B cell (primary cell): ENCODE data around the gene MYG1. TPM values are rescaled to one million over a fixed set of nuclear protein-coding genes. Genes with fewer than 3 reads are reported as not detected.

Source experiments
- ATAC-seq: fragments of 200-7000 bp; cut with Tn5 transposase; one replicate; pipeline ENCODE4 v1.10.0; 2021; ENCODE audit warnings: low read depth, mild to moderate bottlenecking, moderate number of reproducible peaks, moderate library complexity
- CTCF ChIA-PET: fragments of 350-600 bp; sonication (Branson Sonifier 250); formaldehyde crosslinking; loops from one replicate; lab custom pipeline; 2021; ENCODE audit warnings: antibody characterized with exemption, inconsistent platforms; lab: Charles Lee
- POLR2A ChIA-PET: fragments of 350-600 bp; sonication (Branson Sonifier 250); formaldehyde crosslinking; loops from one replicate; lab custom pipeline; 2021; ENCODE audit warnings: antibody characterized with exemption; lab: Charles Lee
- DNase-seq: peaks from one replicate; pipeline ENCODE4 v3.0.0; 2013
- H2AFZ ChIP-seq: 2 replicates; pipeline ENCODE4 v1.6.1; 2012; ENCODE audit warnings: mild to moderate bottlenecking, low read depth, low read length; ENCODE audit not compliant: insufficient read depth, poor library complexity, severe bottlenecking
- H3K27ac ChIP-seq, 2 donors: 1 replicate in 1 of 2; 2 replicates in 1 of 2; pipeline ENCODE4 v1.5.1; 2012 to 2013; ENCODE audit warnings: low read length in 2 of 2, mild to moderate bottlenecking in 2 of 2, moderate library complexity in 1 of 2
- H3K27me3 ChIP-seq, 4 experiments: fragments of 200-600 bp in 1 of 4; sonication (generic) in 1 of 4; replicated peaks in 1 of 4; 1 replicate in 2 of 4; 2 replicates in 2 of 4; pipeline versions ENCODE4 v1.6.1 to v1.7.0; 2013 to 2016; ENCODE audit warnings: low read length in 3 of 4, mild to moderate bottlenecking in 2 of 4, mixed read lengths in 1 of 4, moderate library complexity in 1 of 4; ENCODE audit not compliant: insufficient read depth in 4 of 4, control insufficient read depth in 3 of 4; ENCODE audit errors: control extremely low read depth in 1 of 4
- H3K36me3 ChIP-seq, 2 experiments: replicated peaks in 1 of 2; 1 replicate in 1 of 2; 2 replicates in 1 of 2; pipeline versions ENCODE4 v1.6.1 to v1.7.1; 2013; ENCODE audit warnings: low read length in 1 of 2; ENCODE audit not compliant: insufficient read depth in 2 of 2, control insufficient read depth in 1 of 2; ENCODE audit errors: control extremely low read depth in 1 of 2, extremely low read depth in 1 of 2
- H3K4me1 ChIP-seq, 2 donors: fragments of 200-600 bp in 1 of 2; sonication (generic) in 1 of 2; 1 replicate in 1 of 2; 2 replicates in 1 of 2; pipeline versions ENCODE4 v1.5.1 to v1.6.1; 2013 to 2017; ENCODE audit warnings: low read length in 2 of 2; ENCODE audit not compliant: control insufficient read depth in 2 of 2, insufficient read depth in 2 of 2
- H3K4me2 ChIP-seq: replicated peaks from 2 replicates; pipeline ENCODE3; 2012; ENCODE audit warnings: mild to moderate bottlenecking, low read depth, low read length; ENCODE audit not compliant: poor library complexity, severe bottlenecking
- H3K4me3 ChIP-seq, 5 experiments: fragments of 200-600 bp in 1 of 5; sonication (generic) in 1 of 5; 1 replicate in 3 of 5; 2 replicates in 2 of 5; pipeline versions ENCODE4 v1.5.1 to v1.7.0; 2011 to 2016; ENCODE audit warnings: low read length in 4 of 5, mild to moderate bottlenecking in 4 of 5, low read depth in 2 of 5, control low read depth in 1 of 5, moderate library complexity in 1 of 5; ENCODE audit not compliant: insufficient read depth in 1 of 5; ENCODE audit errors: control extremely low read depth in 1 of 5, extremely low read depth in 1 of 5
- H3K79me2 ChIP-seq: fragments of 200-600 bp; sonication (generic); one replicate; pipeline ENCODE4 v1.6.0; 2016; ENCODE audit warnings: low read length; ENCODE audit not compliant: control insufficient read depth, insufficient read depth
- H3K9ac ChIP-seq: fragments of 200-600 bp; sonication (generic); 2 replicates; pipeline ENCODE4 v1.6.1; 2017; ENCODE audit warnings: mild to moderate bottlenecking, low read length, moderate library complexity
- H3K9me3 ChIP-seq, 3 donors: one replicate each; pipeline versions ENCODE4 v1.6.1 to v1.7.1; 2013; ENCODE audit warnings: low read length in 2 of 3; ENCODE audit not compliant: control insufficient read depth in 2 of 3, insufficient read depth in 1 of 3; ENCODE audit errors: control extremely low read depth in 1 of 3
- H4K20me1 ChIP-seq: 2 replicates; pipeline ENCODE4 v1.6.0; 2012; ENCODE audit warnings: mild to moderate bottlenecking, low read length; ENCODE audit not compliant: insufficient read depth, control insufficient read depth, poor library complexity, severe bottlenecking
- H3K27ac Mint-ChIP-seq: one replicate; pipeline ENCODE4 v1.8.0; 2021; ENCODE audit warnings: mixed read lengths
- H3K27me3 Mint-ChIP-seq: one replicate; pipeline ENCODE4 v1.8.0; 2021; ENCODE audit warnings: mixed read lengths
- H3K4me1 Mint-ChIP-seq: one replicate; pipeline ENCODE4 v1.8.0; 2021; ENCODE audit warnings: mixed read lengths
- H3K4me3 Mint-ChIP-seq: one replicate; pipeline ENCODE4 v1.8.0; 2021; ENCODE audit warnings: mixed read lengths
- H3K9me3 Mint-ChIP-seq: one replicate; pipeline ENCODE4 v1.8.0; 2022; ENCODE audit warnings: mixed read lengths; ENCODE audit not compliant: insufficient read depth
- EZH2 ChIP-seq: IDR thresholded peaks from 2 replicates; pipeline ENCODE4 v1.6.1; 2012; ENCODE audit warnings: borderline replicate concordance, low read depth, mild to moderate bottlenecking, moderate library complexity, low read length; ENCODE audit not compliant: insufficient read depth, poor library complexity, severe bottlenecking
- WGBS: methylation state at CpG from one replicate; pipeline ENCODE4 v1.1.5; 2013; ENCODE audit warnings: missing lambda C conversion rate; ENCODE audit not compliant: insufficient coverage; 5-methylcytosine and 5-hydroxymethylcytosine counted together
- intact Hi-C: fragments of 100-400 bp; cut with micrococcal nuclease; formaldehyde crosslinking; loops from one replicate; pipeline ENCODE4 v1.10.0; 2022
- polyA minus RNA-seq: library from RNA; depleted of rRNA, polyadenylated mRNA; stranded (reverse); fragments of >200 nt; gene quantifications from 2 replicates; pipeline ENCODE4 v1.2.3, GENCODE V29; 2012
- polyA plus RNA-seq: library from polyadenylated mRNA; depleted of rRNA; stranded (reverse); fragments of >200 nt; gene quantifications from 2 replicates; pipeline ENCODE4 v1.2.3, GENCODE V29; 2012
- total RNA-seq, 2 donors: library from RNA; stranded (reverse); fragments of 120-200 nt in 1 of 2; gene quantifications; 1 replicate in 1 of 2; 2 replicates in 1 of 2; pipeline versions ENCODE4 v1.2.3 to v1.2.4, GENCODE V29; 2013 to 2022
- TF ChIP-seq, protein P1 (sequence below): fragments of 200-600 bp; IDR thresholded peaks from one replicate; pipeline ENCODE4 v1.8.0; 2022; ENCODE audit warnings: antibody characterized with exemption, mild to moderate bottlenecking

Gene MYG1, protein sequence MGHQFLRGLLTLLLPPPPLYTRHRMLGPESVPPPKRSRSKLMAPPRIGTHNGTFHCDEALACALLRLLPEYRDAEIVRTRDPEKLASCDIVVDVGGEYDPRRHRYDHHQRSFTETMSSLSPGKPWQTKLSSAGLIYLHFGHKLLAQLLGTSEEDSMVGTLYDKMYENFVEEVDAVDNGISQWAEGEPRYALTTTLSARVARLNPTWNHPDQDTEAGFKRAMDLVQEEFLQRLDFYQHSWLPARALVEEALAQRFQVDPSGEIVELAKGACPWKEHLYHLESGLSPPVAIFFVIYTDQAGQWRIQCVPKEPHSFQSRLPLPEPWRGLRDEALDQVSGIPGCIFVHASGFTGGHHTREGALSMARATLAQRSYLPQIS
- total RNA-seq (48.4 and 59.3 TPM in 2 replicates), polyA plus RNA-seq (34.7 and 46.4 TPM in 2 replicates), polyA minus RNA-seq (29.0 and 29.3 TPM in 2 replicates)
- 40.6 TPM for total RNA-seq (2013)

DNA sequence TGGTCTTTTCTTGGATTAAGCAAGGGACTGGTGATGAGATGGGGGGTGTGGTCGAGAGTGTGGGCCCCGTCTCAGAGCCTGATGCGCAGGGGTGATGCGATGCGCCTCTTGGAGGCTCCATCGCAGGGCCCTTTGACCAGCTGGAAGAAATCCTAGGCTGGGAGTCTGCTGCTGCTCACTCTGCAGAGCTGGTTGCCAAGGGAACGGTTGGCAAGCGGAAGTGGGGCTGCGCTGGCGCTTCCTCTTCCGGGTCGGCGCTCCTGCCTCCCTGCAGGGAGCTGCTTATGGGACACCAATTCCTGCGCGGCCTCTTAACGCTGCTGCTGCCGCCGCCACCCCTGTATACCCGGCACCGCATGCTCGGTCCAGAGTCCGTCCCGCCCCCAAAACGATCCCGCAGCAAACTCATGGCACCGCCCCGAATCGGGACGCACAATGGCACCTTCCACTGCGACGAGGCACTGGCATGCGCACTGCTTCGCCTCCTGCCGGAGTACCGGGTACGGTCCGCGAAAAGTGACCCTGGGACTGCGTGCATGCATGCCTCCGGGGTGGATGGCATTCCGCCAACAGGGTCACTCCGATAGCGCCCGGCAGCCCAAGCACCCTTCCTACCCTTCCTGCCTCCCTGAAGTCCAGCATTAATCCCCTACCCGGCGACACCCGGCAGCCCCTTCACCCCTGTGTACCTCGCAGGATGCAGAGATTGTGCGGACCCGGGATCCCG, at the start of gene MYG1:
MYG1 (plus strand) TSS at position 242 of the 727 bp plus-strand sequence; CDS start at position 285, 43 bp downstream.
- WGBS = 3% methylated on average over 51 of the region's 51 CpGs
- Mint-ChIP-seq H3K27me3 (no peaks in the 10 kb centered on the region), H3K27ac (peak within 1 kb of the TSS; percentile 99), H3K4me3 (peak within 1 kb of the TSS; percentile 100), H3K4me1 (peaks cover 68% of the 10 kb centered on the region), H3K9me3 (no peaks in the 10 kb centered on the region)
- peaks cover 70% of the 10 kb centered on the region for H3K79me2 ChIP-seq
- no peak for TF ChIP-seq EZH2
- TF ChIP-seq, protein P1, sequence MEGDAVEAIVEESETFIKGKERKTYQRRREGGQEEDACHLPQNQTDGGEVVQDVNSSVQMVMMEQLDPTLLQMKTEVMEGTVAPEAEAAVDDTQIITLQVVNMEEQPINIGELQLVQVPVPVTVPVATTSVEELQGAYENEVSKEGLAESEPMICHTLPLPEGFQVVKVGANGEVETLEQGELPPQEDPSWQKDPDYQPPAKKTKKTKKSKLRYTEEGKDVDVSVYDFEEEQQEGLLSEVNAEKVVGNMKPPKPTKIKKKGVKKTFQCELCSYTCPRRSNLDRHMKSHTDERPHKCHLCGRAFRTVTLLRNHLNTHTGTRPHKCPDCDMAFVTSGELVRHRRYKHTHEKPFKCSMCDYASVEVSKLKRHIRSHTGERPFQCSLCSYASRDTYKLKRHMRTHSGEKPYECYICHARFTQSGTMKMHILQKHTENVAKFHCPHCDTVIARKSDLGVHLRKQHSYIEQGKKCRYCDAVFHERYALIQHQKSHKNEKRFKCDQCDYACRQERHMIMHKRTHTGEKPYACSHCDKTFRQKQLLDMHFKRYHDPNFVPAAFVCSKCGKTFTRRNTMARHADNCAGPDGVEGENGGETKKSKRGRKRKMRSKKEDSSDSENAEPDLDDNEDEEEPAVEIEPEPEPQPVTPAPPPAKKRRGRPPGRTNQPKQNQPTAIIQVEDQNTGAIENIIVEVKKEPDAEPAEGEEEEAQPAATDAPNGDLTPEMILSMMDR = peak; percentile 34
- peaks cover 5 to 45% of the 10 kb centered on the region in 2 experiments for H3K36me3 ChIP-seq
- H3K27me3 ChIP-seq = no peaks in the 10 kb centered on the region
- intact Hi-C loops = loop anchor here (1.0 to 5.0 kb wide), 5 partner anchors 22 to 328 kb away; partner anchors contain the start of genes AAAS, ATF7, CSAD and PCBP2
- peak within 1 kb of the TSS; percentile 71 to 94 (median 83) for H3K4me3 ChIP-seq
- peak within 1 kb of the TSS; percentile 86 for H2AFZ ChIP-seq
- peaks cover 35% of the 10 kb centered on the region for H4K20me1 ChIP-seq
- peaks cover 31 to 51% of the 10 kb centered on the region in 2 donors for H3K4me1 ChIP-seq
- H3K9ac ChIP-seq = peak within 1 kb of the TSS; percentile 93
- H3K4me2 ChIP-seq = peak within 1 kb of the TSS; percentile 91
- POLR2A ChIA-PET = interaction anchor here (0.7 to 3.3 kb wide), 7 partner anchors 13 to 470 kb away, joined by 3 to 19 read pairs (median 6); partner anchors contain the start of genes AAAS, CSAD, ESPL1 and ZNF740
- peak within 1 kb of the TSS; percentile 65 to 74 for H3K27ac ChIP-seq
- ATAC-seq (peak; percentile 55), DNase-seq (peak; percentile 90)
- CTCF ChIA-PET = interaction anchor here (0.7 to 24.0 kb wide), 13 partner anchors 10 to 1261 kb away, joined by 3 to 721 read pairs (median 4); partner anchors contain the start of genes AAAS, ESPL1 and ITGB7
- H3K9me3 ChIP-seq = no peaks in the 10 kb centered on the region
